HG03108 (cell line): ENCODE measurements around the gene STK32C.

Experiments used
- ATAC-seq: cut with Tn5 transposase; IDR thresholded peaks from one replicate; pipeline ENCODE4 v1.9.1; 2021; ENCODE audit warnings: moderate library complexity; ENCODE audit not compliant: unreplicated experiment

Gene STK32C

GRCh38 chr10:132236161-132236560 lies 71.6 kb downstream of the STK32C start:
- no peak for ATAC-seq

- ATAC-seq: no peak
These were observed 72.9 kb downstream of the STK32C start for GRCh38 chr10:132234860-132235259.

GRCh38 chr10:132233501-132234085 lies 74.2 kb downstream of the STK32C start:
- no peak for ATAC-seq

GRCh38 chr10:132232981-132233380 lies 74.8 kb downstream of the STK32C start:
- no peak for ATAC-seq

GRCh38 chr10:132232023-132232951 lies 75.5 kb downstream of the STK32C start:
- no peak for ATAC-seq

- ATAC-seq: no peak
These were observed 76.1 kb downstream of the STK32C start for GRCh38 chr10:132231656-132232022.

- ATAC-seq: no peak
These were observed 77.1 kb downstream of the STK32C start for GRCh38 chr10:132230557-132231210.

GRCh38 chr10:132229834-132230556 lies 77.8 kb downstream of the STK32C start:
- no peak for ATAC-seq

GRCh38 chr10:132229096-132229495 lies 78.7 kb downstream of the STK32C start:
- no peak for ATAC-seq

GRCh38 chr10:132228616-132229015 lies 79.1 kb downstream of the STK32C start:
- no peak for ATAC-seq

- ATAC-seq: no peak
These were observed 79.8 kb downstream of the STK32C start for GRCh38 chr10:132227851-132228390.

- ATAC-seq: no peak
These were observed 81.0 kb downstream of the STK32C start for GRCh38 chr10:132226586-132227405.

- ATAC-seq: no peak
These were observed 81.9 kb downstream of the STK32C start for GRCh38 chr10:132225849-132226205.

GRCh38 chr10:132225073-132225848 lies 82.5 kb downstream of the STK32C start:
- no peak for ATAC-seq

- no peak for ATAC-seq
These were observed 83.2 kb downstream of the STK32C start for GRCh38 chr10:132224343-132225072.

GRCh38 chr10:132223611-132224342 lies 84.0 kb downstream of the STK32C start:
- ATAC-seq: no peak

GRCh38 chr10:132223156-132223590 lies 84.6 kb downstream of the STK32C start:
- peak; percentile 83 for ATAC-seq

- no peak for ATAC-seq
These were observed 85.0 kb downstream of the STK32C start for GRCh38 chr10:132222726-132223125.
